Thyroid gland (tissue), 4 donors: ENCODE results near the gene CIT. TPM values are rescaled to one million over a fixed set of nuclear protein-coding genes. Genes with fewer than 3 reads are reported as not detected.

Experiments
- DNase-seq, 2 donors: peaks; one replicate each; pipeline ENCODE4 v3.0.0-alpha.2; 2019
- H3K27ac ChIP-seq, 3 donors: fragments of 200-600 bp; sonication (generic); 1 replicate in 2 of 3; 2 replicates in 1 of 3; pipeline ENCODE4 v1.5.1; 2016 to 2019; ENCODE audit warnings: mild to moderate bottlenecking in 1 of 3, moderate library complexity in 1 of 3
- H3K27me3 ChIP-seq: fragments of 200-600 bp; sonication (generic); one replicate; pipeline ENCODE4 v1.5.1; 2019
- H3K36me3 ChIP-seq, 2 donors: fragments of 200-600 bp; sonication (generic); one replicate each; pipeline ENCODE4 v1.5.1; 2016 to 2019
- H3K4me1 ChIP-seq, 2 donors: fragments of 200-600 bp; sonication (generic); one replicate each; pipeline ENCODE4 v1.5.1; 2017 to 2019
- H3K4me3 ChIP-seq, 3 donors: fragments of 200-600 bp; sonication (generic); replicated peaks in 1 of 3; 1 replicate in 2 of 3; 2 replicates in 1 of 3; pipeline ENCODE4 v1.5.1; 2016; ENCODE audit warnings: mild to moderate bottlenecking in 1 of 3
- H3K9me3 ChIP-seq: fragments of 200-600 bp; sonication (generic); one replicate; pipeline ENCODE4 v1.5.1; 2017
- CTCF ChIP-seq, 6 experiments: fragments of 200-600 bp in 3 of 6; fragments of 450-650 bp in 3 of 6; sonication (generic) in 3 of 6; IDR thresholded peaks; one replicate each; pipeline ENCODE4 v1.5.1; 2016 to 2019; ENCODE audit warnings: antibody characterized with exemption in 6 of 6, mild to moderate bottlenecking in 2 of 6, inconsistent platforms in 1 of 6, moderate library complexity in 1 of 6
- POLR2A ChIP-seq, 2 donors: fragments of 450-650 bp; IDR thresholded peaks; one replicate each; pipeline ENCODE4 v1.6.1; 2017; ENCODE audit warnings: antibody characterized with exemption in 2 of 2, mild to moderate bottlenecking in 2 of 2, moderate library complexity in 1 of 2
- WGBS, 2 donors: methylation state at CpG; one replicate each; pipeline ENCODE4 v1.1.5; 2017; 5-methylcytosine and 5-hydroxymethylcytosine counted together
- intact Hi-C: fragments of 100-400 bp; cut with DNase I; formaldehyde crosslinking; loops from one replicate; pipeline ENCODE4 v1.15.1; 2023
- total RNA-seq, 4 donors: library from RNA; depleted of rRNA; stranded (reverse); fragments of >200 nt; gene quantifications; one replicate each; pipeline ENCODE4 v1.2.3, GENCODE V29; 2016

The CIT gene
- total RNA-seq, 4 donors from 2014 or later: 1.8 to 9.1 (median 6.4) TPM

DNA sequence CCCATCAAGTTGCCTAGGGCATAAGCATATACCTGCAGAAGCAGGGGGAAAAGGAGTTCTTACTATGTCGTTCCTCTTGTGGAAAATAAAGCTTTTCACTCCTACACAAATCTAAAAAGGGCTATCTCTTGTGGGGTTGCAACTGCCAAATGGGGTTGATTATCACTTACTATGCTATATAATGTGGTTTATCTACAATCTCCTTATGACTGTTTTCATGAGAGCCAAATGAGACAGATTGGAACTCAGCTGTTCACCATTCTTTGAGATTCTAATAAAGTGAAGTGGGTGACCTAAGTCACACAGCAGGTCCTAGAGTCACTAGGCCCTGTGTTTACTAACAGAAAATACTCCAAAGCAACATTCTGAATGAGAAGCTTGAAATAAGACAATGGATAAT lies 47.7 kb downstream of the CIT start:
- WGBS, 2 donors: 89 to 97% methylated on average over 1 of the region's 1 CpG
- TF ChIP-seq CTCF (IDR thresholded peaks at IDR 0.05) (no peak), POLR2A (IDR thresholded peaks at IDR 0.05) (no peak)
- H3K4me3 ChIP-seq: no peak overlapping the region
- no peaks in the 10 kb centered on the region for H3K36me3 ChIP-seq
- no peak for DNase-seq
- no peak overlapping the region for H3K27ac ChIP-seq
- intact Hi-C loops: no loop called here
- H3K27me3 ChIP-seq: no peaks in the 10 kb centered on the region
- no peaks in the 10 kb centered on the region for H3K4me1 ChIP-seq
- no peaks in the 10 kb centered on the region for H3K9me3 ChIP-seq

- H3K27me3 ChIP-seq: no peaks in the 10 kb centered on the region
- no peaks in the 10 kb centered on the region for H3K36me3 ChIP-seq
- no peak overlapping the region for H3K4me3 ChIP-seq
- TF ChIP-seq POLR2A (IDR thresholded peaks at IDR 0.05) (no peak), CTCF (IDR thresholded peaks at IDR 0.05) (no peak)
- H3K27ac ChIP-seq: no peak overlapping the region
- intact Hi-C loops: no loop called here
- DNase-seq: no peak
- no peaks in the 10 kb centered on the region for H3K4me1 ChIP-seq
- H3K9me3 ChIP-seq: no peaks in the 10 kb centered on the region
- WGBS, 2 donors: 95 to 98% methylated on average over 5 of the region's 5 CpGs
These were observed 48.8 kb downstream of the CIT start for GRCh38 chr12:119828300-119828699.

DNA sequence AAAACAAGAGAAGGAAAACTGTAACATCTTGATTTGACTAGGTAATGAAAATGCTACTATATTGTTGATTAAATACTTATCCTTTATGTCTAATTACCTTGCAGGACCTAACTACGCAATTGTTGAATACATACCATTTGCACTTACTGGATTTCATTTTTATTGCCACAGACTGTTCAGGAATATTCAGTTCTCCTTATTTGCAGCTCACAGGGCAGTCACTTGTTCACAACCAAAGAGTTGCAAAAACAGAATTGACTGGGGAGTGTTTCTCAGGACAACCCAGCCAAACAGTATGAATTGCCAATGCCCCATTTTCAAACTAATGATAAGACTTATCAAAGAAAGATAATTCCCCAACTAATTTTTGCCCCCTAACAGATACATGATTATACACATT lies 49.4 kb downstream of the CIT start:
- DNase-seq: no peak
- H3K4me1 ChIP-seq: no peaks in the 10 kb centered on the region
- WGBS, 2 donors: 97 to 98% methylated on average over 1 of the region's 1 CpG
- intact Hi-C loops: no loop called here
- H3K27ac ChIP-seq: no peak overlapping the region
- H3K4me3 ChIP-seq: no peak overlapping the region
- H3K36me3 ChIP-seq: no peaks in the 10 kb centered on the region
- TF ChIP-seq CTCF (IDR thresholded peaks at IDR 0.05) (no peak), POLR2A (IDR thresholded peaks at IDR 0.05) (no peak)
- no peaks in the 10 kb centered on the region for H3K27me3 ChIP-seq
- H3K9me3 ChIP-seq: no peaks in the 10 kb centered on the region

- Histone ChIP-seq H3K9me3 (no peaks in the 10 kb centered on the region), H3K36me3 (no peaks in the 10 kb centered on the region), H3K4me1 (no peaks in the 10 kb centered on the region), H3K27me3 (no peaks in the 10 kb centered on the region), H3K4me3 (no peak overlapping the region), H3K27ac (no peak overlapping the region)
- TF ChIP-seq CTCF (IDR thresholded peaks at IDR 0.05) (no peak), POLR2A (IDR thresholded peaks at IDR 0.05) (no peak)
- intact Hi-C loops: no loop called here
- DNase-seq: no peak
- 92% methylated on average over 6 of the region's 6 CpGs for WGBS, 2 donors
These were observed 50.3 kb downstream of the CIT start for GRCh38 chr12:119826661-119827445.

DNA sequence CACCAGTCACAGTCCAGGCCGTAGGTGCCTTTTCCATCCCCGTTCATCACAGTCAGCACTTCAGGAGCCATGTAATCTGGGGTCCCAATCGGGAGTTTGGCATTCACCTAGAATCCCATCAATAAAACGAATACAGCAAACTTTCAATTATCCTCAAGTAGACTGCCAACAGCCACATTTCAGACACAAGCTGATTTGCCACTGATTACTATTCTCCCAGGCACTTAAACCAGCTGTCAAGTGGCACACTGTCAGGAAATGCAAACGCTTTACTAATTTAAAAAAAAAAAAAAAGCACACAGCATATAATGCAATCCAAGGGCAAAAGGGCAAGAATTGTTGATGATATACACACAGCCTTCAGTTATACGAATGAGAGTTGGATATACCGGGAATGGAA lies 51.9 kb downstream of the CIT start:
- Histone ChIP-seq H3K4me3 (no peak overlapping the region), H3K9me3 (no peaks in the 10 kb centered on the region), H3K36me3 (no peaks in the 10 kb centered on the region), H3K27me3 (no peaks in the 10 kb centered on the region), H3K27ac (no peak overlapping the region), H3K4me1 (no peaks in the 10 kb centered on the region)
- intact Hi-C loops: no loop called here
- no peak for TF ChIP-seq POLR2A (IDR thresholded peaks at IDR 0.05)
- no peak for TF ChIP-seq CTCF (IDR thresholded peaks at IDR 0.05)
- 86 to 93% methylated on average over 7 of the region's 7 CpGs for WGBS, 2 donors
- no peak for DNase-seq
